Measurements from ENCODE around the gene NACA.
A peak's percentile ranks its signal among the peaks of the same experiment; 100 is the strongest.
"Not testable (repeated sequence)": the region's sequence is repeated elsewhere in the genome, so short reads cannot be mapped to it uniquely, and the experiment has no call there.

NACA gene

DNA sequence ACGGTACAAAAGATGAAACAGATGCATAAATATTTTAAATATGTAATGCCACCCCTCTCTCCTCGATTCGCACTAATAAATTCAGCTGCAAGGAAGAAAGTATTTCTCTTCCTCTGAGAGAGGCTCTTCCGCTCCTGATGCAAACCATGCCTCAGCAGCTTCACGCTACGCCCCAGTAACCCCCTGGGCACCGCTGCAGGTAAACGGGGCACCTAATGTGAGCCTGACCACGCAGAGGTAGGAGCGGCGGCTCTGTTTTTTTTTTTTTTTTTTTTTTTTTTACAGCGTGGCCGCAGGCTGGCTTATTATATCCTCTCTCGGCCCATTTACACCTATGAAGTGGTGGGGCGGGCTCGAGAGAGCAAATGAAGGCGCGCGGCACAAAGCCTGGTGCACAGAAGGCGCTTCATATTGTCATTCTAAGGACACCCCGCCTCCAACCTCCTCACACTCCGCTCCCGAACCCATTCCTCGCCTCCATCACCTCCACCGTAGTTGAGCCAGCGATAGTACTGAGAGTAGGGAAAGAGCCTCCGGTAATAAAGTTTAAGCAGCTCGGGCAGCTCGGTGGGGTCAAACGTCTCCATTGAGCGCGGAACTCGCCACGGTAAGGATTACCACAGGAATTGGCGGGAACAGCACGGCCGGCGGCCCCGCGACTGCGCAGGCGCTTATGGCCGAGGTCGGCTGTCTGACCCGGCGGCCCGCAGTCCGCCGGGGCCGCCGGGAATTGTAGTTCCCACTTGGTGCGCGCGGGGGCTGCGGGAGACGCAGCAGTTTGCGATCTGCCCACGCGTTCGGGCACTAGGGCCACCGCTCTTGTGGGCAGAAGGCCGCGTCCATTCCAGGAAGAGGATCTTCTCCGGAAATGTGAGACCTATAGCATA, 26.9 kb upstream of the NACA start, which contains the start of gene PRIM1:
PRIM1 (minus strand) TSS at position 612 of the 887 bp plus-strand sequence; CDS start at position 587, 25 bp downstream.
- peaks cover 4 to 17% of the 10 kb centered on the region in 2 donors for H3K36me3 Mint-ChIP-seq
- no peaks in the 10 kb centered on the region for H3K9me3 Mint-ChIP-seq
- DNase-seq (peak; percentile 84), ATAC-seq (replicated peaks) (peak; percentile 88 to 92)
- peak within 1 kb of the TSS; percentile 99 for H3K27ac Mint-ChIP-seq
- peak within 1 kb of the TSS; percentile 93 to 98 for H3K4me3 Mint-ChIP-seq
- peaks cover 26 to 50% of the 10 kb centered on the region in 2 donors for H3K4me1 Mint-ChIP-seq
- no peaks in the 10 kb centered on the region for H3K27me3 Mint-ChIP-seq

- not testable (repeated sequence) for DNase-seq; H3K27me3 Mint-ChIP-seq; H3K27ac Mint-ChIP-seq; H3K9me3 Mint-ChIP-seq; ATAC-seq (replicated peaks)
- H3K36me3 Mint-ChIP-seq, result peaks cover 9 to 22% of the 10 kb centered on the region in 2 donors
- peak overlapping the region in 1 of 2 donors; percentile 14 for H3K4me3 Mint-ChIP-seq
- peaks cover 29 to 50% of the 10 kb centered on the region in 2 donors for H3K4me1 Mint-ChIP-seq
Measured at GRCh38 chr12:56750596-56750995, 25.5 kb upstream of the NACA start.

DNA sequence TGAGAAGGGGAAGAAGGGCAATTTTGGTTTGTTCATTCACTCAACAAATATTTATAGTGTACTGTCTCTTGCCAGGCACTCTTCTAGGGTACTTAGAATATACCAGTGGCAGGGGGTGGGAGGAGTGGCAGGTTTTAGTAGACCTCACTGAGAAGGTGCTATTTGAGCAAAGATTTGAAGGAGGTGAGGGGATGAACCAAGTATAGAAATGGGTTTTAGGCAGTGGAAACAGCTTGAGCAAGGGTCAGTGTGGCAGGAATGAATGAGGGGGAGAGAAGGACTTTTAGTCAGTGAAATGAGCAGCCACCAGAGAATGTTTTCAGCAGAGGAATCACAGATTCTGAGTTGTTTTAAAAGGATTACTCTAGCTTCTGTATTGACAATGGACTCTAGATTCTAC, 24.8 kb upstream of the NACA start:
- no peaks in the 10 kb centered on the region for H3K9me3 Mint-ChIP-seq
- peaks cover 29 to 50% of the 10 kb centered on the region in 2 donors for H3K4me1 Mint-ChIP-seq
- DNase-seq (no peak), ATAC-seq (replicated peaks) (no peak)
- H3K36me3 Mint-ChIP-seq, result peaks cover 12 to 22% of the 10 kb centered on the region in 2 donors
- H3K27ac Mint-ChIP-seq, result no peak overlapping the region
- peak overlapping the region; percentile 17 to 66 for H3K4me3 Mint-ChIP-seq
- no peaks in the 10 kb centered on the region for H3K27me3 Mint-ChIP-seq

GRCh38 chr12:56749359-56749758, 24.3 kb upstream of the NACA start:
- DNase-seq (no peak), ATAC-seq (replicated peaks) (peak; percentile 17 to 20)
- no peaks in the 10 kb centered on the region for H3K9me3 Mint-ChIP-seq
- peaks cover 12 to 22% of the 10 kb centered on the region in 2 donors for H3K36me3 Mint-ChIP-seq
- no peaks in the 10 kb centered on the region for H3K27me3 Mint-ChIP-seq
- H3K27ac Mint-ChIP-seq, result peak overlapping the region; percentile 38
- H3K4me1 Mint-ChIP-seq, result peaks cover 29 to 50% of the 10 kb centered on the region in 2 donors
- peak overlapping the region in 1 of 2 donors; percentile 33 for H3K4me3 Mint-ChIP-seq

- H3K27me3 Mint-ChIP-seq, result no peaks in the 10 kb centered on the region
- peaks cover 26 to 44% of the 10 kb centered on the region in 2 donors for H3K36me3 Mint-ChIP-seq
Measured at GRCh38 chr12:56728139-56728861, 3.2 kb upstream of the NACA start.

DNA sequence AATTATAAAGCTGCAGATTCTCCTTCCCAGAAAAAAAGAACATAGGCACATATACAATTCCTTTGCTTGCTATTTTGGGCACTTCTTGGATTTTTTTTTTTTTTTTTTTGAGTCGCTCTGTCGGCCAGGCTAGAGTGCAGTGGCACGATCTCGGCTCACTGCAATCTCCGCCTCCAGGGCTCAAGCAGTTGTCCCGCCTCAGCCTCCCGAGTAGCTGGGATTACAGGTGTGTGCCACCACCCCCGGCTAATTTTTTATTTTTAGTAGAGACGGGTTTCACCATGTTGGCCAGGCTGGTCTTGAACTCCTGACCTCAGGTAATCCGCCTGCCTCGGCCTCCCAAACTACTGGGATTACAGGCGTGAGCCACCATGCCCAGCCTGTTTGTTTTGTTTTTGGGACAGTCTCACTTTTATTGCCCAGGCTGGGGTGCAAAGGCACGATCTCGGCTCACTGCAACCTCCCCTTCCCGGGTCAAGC, 1.1 kb upstream of the NACA start:
- H3K4me3 Mint-ChIP-seq, result peak overlapping the region; percentile 96
- H3K27me3 Mint-ChIP-seq; H3K9me3 Mint-ChIP-seq; DNase-seq; ATAC-seq (replicated peaks): not testable (repeated sequence)
- peak overlapping the region; percentile 99 for H3K27ac Mint-ChIP-seq
- H3K4me1 Mint-ChIP-seq, result peaks cover 12 to 37% of the 10 kb centered on the region in 2 donors
- H3K36me3 Mint-ChIP-seq, result peaks cover 30 to 52% of the 10 kb centered on the region in 2 donors

More at GRCh38 chr12:56728139-56728861, 3.2 kb upstream of the NACA start:
- no peaks in the 10 kb centered on the region for H3K9me3 Mint-ChIP-seq
- no peak overlapping the region for H3K27ac Mint-ChIP-seq
- ATAC-seq (replicated peaks) (no peak), DNase-seq (no peak)
- H3K4me1 Mint-ChIP-seq, result peaks cover 6 to 18% of the 10 kb centered on the region in 2 donors
- H3K4me3 Mint-ChIP-seq, result no peak overlapping the region

DNA sequence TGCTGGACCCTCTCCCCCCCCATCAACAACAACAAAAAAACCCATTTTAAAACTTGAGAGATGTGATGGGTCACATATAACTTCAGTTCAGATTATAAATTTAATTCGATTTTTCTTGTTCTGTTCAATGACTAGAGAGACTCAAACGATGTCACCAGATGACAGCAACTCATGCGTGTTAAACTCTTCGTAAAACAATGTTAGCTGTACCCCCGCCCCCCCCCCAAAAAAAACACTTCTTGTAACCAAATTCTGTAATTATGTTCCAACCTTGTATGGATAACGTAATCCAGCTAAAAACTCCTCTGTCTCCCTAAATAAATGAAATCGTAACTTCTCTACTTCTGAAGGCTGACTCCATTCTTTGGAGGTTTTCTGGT, 614 bp upstream of the NACA start:
- Mint-ChIP-seq H3K36me3 (peaks cover 33 to 53% of the 10 kb centered on the region in 2 donors), H3K27ac (peak overlapping the region; percentile 99), H3K4me1 (peaks cover 17 to 42% of the 10 kb centered on the region in 2 donors), H3K27me3 (no peaks in the 10 kb centered on the region), H3K4me3 (peak overlapping the region; percentile 96), H3K9me3 (no peaks in the 10 kb centered on the region)
- DNase-seq, result no peak
- no peak for ATAC-seq (replicated peaks)

- peak overlapping the region; percentile 96 for H3K4me3 Mint-ChIP-seq
- peaks cover 44 to 59% of the 10 kb centered on the region in 2 donors for H3K36me3 Mint-ChIP-seq
- DNase-seq, result no peak
Measured at GRCh38 chr12:56724701-56724971, 463 bp downstream of the NACA start.

DNA sequence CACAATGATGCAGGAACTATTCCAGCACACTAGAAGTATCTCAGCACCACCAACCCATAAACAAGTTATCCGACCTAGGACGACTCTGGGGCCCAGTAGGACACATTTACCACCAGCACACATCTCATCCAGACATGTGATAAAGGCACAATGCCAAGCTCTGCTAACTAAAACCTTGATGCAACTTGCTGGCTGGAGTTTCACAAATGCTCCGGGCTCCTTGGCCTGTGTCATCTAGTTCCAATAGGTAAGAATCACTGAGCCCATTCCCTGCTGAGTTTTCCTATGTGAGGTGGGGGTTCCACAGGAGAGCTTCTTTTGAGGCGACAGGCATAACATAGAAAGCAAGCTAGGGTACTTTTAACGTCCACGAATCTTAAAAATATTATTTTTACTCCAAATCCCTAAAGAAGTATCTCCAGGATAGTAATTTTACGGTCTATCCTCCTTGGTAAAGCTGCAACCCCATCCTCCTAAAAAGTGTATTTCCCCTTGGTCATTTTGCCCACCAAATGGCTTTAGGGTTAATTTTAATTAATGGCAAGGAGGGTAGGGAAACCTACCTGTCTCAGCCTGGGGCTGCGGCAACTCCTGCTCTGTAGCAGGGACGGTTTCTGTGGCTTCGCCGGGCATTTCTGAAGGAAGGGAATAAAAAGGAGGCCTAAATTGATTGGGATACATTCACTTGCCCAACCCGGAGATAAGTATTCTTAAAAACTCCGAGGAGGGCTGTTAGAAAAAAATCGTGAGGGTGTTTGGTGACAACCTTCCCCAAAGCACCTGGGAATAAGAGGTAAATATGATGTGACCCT, 1.0 kb downstream of the NACA start:
- H3K4me1 Mint-ChIP-seq, result peaks cover 33 to 58% of the 10 kb centered on the region in 2 donors
- peak overlapping the region; percentile 96 for H3K4me3 Mint-ChIP-seq
- no peaks in the 10 kb centered on the region for H3K27me3 Mint-ChIP-seq
- DNase-seq (no peak), ATAC-seq (replicated peaks) (no peak)
- H3K9me3 Mint-ChIP-seq, result no peaks in the 10 kb centered on the region
- peaks cover 44 to 61% of the 10 kb centered on the region in 2 donors for H3K36me3 Mint-ChIP-seq
- peak overlapping the region; percentile 99 for H3K27ac Mint-ChIP-seq

More at GRCh38 chr12:56724701-56724971, 463 bp downstream of the NACA start:
- H3K27ac Mint-ChIP-seq, result peak overlapping the region; percentile 99
- H3K4me1 Mint-ChIP-seq, result peaks cover 28 to 53% of the 10 kb centered on the region in 2 donors
- ATAC-seq (replicated peaks), result peak in 1 of 2 donors; percentile 5
- no peaks in the 10 kb centered on the region for H3K27me3 Mint-ChIP-seq
- no peaks in the 10 kb centered on the region for H3K9me3 Mint-ChIP-seq

DNA sequence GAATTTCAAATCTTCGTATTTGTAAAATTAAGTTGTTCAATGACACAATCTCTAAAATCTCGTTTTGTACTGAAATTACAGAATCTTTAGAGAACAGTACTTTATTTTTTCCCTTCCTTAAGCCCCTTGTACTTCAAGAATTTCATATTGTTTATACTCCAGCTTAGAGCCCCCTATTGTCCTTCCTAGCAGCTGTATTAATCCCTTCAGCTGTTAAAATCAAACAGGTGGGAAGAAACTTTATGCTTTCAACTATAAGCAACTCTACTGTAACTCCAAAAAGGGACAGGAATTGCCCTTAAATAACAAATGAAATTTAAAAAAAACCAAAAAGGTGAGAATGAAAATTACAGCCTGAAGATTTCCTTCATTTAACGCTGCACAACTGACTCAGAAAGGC, 1.7 kb downstream of the NACA start:
- peak overlapping the region; percentile 99 for H3K27ac Mint-ChIP-seq
- peak overlapping the region; percentile 96 for H3K4me3 Mint-ChIP-seq
- H3K9me3 Mint-ChIP-seq, result no peaks in the 10 kb centered on the region
- H3K4me1 Mint-ChIP-seq, result peaks cover 39 to 65% of the 10 kb centered on the region in 2 donors
- no peak for DNase-seq
- no peaks in the 10 kb centered on the region for H3K27me3 Mint-ChIP-seq
- no peak for ATAC-seq (replicated peaks)
- H3K36me3 Mint-ChIP-seq, result peaks cover 51 to 67% of the 10 kb centered on the region in 2 donors

DNA sequence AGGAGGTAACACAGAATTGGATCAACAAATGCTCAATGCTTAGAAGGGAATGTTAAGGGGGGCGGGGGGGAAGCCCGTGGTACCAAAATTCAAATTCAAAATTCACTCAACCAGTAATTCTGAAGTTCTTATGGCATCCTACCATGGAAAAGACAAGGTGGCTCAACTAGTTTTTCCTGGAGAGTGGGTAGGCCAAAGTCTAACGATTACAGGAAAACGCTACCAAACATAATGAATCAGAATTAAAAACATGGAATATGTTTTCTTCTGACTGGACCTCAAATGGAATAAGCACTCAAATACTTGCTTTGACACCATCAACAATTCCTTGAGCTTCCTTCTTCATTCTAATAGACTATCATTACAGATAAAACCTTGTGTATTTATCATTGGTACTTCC, 2.3 kb downstream of the NACA start:
- Mint-ChIP-seq H3K9me3 (no peaks in the 10 kb centered on the region), H3K36me3 (peaks cover 51 to 67% of the 10 kb centered on the region in 2 donors), H3K4me3 (peak overlapping the region; percentile 71 to 96), H3K4me1 (peaks cover 39 to 65% of the 10 kb centered on the region in 2 donors), H3K27ac (no peak overlapping the region), H3K27me3 (no peaks in the 10 kb centered on the region)
- no peak for ATAC-seq (replicated peaks)
- no peak for DNase-seq

- DNase-seq, result no peak
- no peak for ATAC-seq (replicated peaks)
- peak overlapping the region; percentile 71 to 96 for H3K4me3 Mint-ChIP-seq
- peaks cover 55 to 69% of the 10 kb centered on the region in 2 donors for H3K36me3 Mint-ChIP-seq
- H3K27me3 Mint-ChIP-seq, result no peaks in the 10 kb centered on the region
- peak overlapping the region; percentile 68 for H3K27ac Mint-ChIP-seq
- peaks cover 45 to 73% of the 10 kb centered on the region in 2 donors for H3K4me1 Mint-ChIP-seq
- H3K9me3 Mint-ChIP-seq, result no peaks in the 10 kb centered on the region
Measured at GRCh38 chr12:56721721-56722120, 3.4 kb downstream of the NACA start.

- Mint-ChIP-seq H3K4me1 (peaks cover 49 to 78% of the 10 kb centered on the region in 2 donors), H3K4me3 (peak overlapping the region; percentile 71 to 96), H3K36me3 (peaks cover 60 to 74% of the 10 kb centered on the region in 2 donors), H3K27ac (peak overlapping the region; percentile 68), H3K9me3 (no peaks in the 10 kb centered on the region), H3K27me3 (no peaks in the 10 kb centered on the region)
- ATAC-seq (replicated peaks), result no peak
- no peak for DNase-seq
Measured at GRCh38 chr12:56721216-56721615, 3.9 kb downstream of the NACA start.
